ENCODE results near the gene CDK14. TPM values are rescaled to one million over a fixed set of nuclear protein-coding genes. Genes with fewer than 3 reads are reported as not detected.

The CDK14 gene
- total RNA-seq, 4 donors from 2014 or later = 0.18 to 74.3 (median 7.3) TPM

DNA sequence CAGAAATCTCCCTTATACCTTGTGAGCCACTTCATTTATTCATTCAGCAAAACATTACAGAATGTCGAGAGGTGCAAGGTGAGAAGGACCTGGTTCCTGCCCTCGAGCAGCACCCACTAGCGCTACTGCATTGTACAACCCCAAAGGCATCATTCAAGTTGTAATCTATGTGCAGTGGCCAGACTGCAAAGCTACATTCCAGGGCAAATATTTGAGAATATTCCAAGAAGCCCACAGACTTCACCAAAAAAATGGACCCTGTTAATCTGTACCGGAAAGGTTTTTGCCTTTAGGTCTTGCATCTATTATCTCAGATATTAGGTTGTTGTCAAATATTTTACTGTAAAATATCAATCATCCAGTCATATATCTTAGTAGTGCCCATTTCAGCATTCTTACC, 372.8 kb downstream of the CDK14 start:
- H3K9me3 ChIP-seq = peaks cover 0 to 2% (median 0%) of the 10 kb centered on the region in 4 donors
- H3K4me3 ChIP-seq = no peak overlapping the region
- TF ChIP-seq, protein P1, sequence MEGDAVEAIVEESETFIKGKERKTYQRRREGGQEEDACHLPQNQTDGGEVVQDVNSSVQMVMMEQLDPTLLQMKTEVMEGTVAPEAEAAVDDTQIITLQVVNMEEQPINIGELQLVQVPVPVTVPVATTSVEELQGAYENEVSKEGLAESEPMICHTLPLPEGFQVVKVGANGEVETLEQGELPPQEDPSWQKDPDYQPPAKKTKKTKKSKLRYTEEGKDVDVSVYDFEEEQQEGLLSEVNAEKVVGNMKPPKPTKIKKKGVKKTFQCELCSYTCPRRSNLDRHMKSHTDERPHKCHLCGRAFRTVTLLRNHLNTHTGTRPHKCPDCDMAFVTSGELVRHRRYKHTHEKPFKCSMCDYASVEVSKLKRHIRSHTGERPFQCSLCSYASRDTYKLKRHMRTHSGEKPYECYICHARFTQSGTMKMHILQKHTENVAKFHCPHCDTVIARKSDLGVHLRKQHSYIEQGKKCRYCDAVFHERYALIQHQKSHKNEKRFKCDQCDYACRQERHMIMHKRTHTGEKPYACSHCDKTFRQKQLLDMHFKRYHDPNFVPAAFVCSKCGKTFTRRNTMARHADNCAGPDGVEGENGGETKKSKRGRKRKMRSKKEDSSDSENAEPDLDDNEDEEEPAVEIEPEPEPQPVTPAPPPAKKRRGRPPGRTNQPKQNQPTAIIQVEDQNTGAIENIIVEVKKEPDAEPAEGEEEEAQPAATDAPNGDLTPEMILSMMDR (IDR thresholded peaks at IDR 0.05) = no peak
- no peak for TF ChIP-seq POLR2A (IDR thresholded peaks at IDR 0.05)
- H3K4me1 ChIP-seq = no peaks in the 10 kb centered on the region
- no peak for DNase-seq
- H3K27me3 ChIP-seq = no peaks in the 10 kb centered on the region
- H3K36me3 ChIP-seq = no peaks in the 10 kb centered on the region
- no peak overlapping the region for H3K27ac ChIP-seq

DNA sequence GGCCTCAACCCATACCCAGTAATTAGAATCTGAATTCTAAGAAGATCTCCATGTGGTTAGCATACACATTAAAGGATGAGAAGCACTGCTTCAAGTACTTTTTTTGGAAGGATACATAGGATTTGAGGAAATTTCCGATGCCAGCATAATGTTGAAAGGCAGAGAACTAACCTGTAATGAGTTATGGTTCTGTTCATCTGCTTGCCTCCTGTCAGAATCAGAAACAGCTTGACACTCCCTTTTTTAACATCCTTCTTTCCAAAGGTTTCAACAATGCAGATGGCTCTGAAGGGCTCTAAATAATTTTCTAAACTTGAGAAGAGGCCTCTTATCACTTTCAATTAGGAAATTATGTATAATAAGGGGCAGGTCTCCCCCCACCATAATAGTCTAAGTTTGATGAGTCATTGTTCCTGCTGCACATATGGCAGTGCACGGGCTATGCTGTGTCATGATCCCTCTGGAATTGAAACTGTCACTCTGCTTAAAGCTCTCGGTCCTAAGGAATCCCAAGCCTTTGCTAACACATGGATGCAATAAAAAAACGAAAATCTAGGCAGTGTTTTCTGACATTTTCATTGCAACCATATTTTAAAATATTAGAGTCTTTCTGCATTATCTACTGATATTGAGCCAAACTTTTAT, 376.9 kb downstream of the CDK14 start:
- no peaks in the 10 kb centered on the region for H3K4me1 ChIP-seq
- DNase-seq = no peak
- H3K4me3 ChIP-seq = no peak overlapping the region
- TF ChIP-seq, protein P1 (IDR thresholded peaks at IDR 0.05) = no peak
- no peak for TF ChIP-seq POLR2A (IDR thresholded peaks at IDR 0.05)
- H3K36me3 ChIP-seq = peaks cover 0 to 4% (median 0%) of the 10 kb centered on the region in 3 donors
- H3K9me3 ChIP-seq = peaks cover 0 to 3% (median 0%) of the 10 kb centered on the region in 4 donors
- H3K27me3 ChIP-seq = no peaks in the 10 kb centered on the region
- no peak overlapping the region for H3K27ac ChIP-seq

DNA sequence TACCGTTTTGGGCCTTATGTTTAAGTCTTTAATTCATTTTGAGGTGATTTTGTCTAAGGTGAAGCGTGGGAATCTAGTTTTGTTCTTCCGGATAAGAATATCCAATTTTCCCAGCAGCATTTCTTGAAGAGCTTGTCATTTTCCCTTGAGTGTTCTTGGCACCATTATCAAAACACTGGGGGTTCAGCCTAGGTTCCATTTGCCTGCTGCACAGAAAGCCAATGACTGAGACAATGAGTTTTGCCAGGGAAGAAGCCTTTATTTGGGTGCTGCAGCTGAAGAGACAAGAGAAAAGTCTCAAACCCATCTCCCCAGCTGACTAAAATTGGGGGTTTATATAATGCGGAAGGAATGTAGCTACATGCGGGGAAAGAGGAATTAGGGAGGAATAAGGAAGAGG, 380.9 kb downstream of the CDK14 start:
- TF ChIP-seq, protein P1 (IDR thresholded peaks at IDR 0.05) = no peak
- TF ChIP-seq POLR2A (IDR thresholded peaks at IDR 0.05) = no peak
- Histone ChIP-seq H3K9me3 (peaks cover 0 to 3% (median 0%) of the 10 kb centered on the region in 4 donors), H3K4me3 (no peak overlapping the region), H3K36me3 (peaks cover 0 to 4% (median 0%) of the 10 kb centered on the region in 3 donors), H3K4me1 (no peaks in the 10 kb centered on the region), H3K27ac (no peak overlapping the region), H3K27me3 (no peaks in the 10 kb centered on the region)
- DNase-seq = no peak

DNA sequence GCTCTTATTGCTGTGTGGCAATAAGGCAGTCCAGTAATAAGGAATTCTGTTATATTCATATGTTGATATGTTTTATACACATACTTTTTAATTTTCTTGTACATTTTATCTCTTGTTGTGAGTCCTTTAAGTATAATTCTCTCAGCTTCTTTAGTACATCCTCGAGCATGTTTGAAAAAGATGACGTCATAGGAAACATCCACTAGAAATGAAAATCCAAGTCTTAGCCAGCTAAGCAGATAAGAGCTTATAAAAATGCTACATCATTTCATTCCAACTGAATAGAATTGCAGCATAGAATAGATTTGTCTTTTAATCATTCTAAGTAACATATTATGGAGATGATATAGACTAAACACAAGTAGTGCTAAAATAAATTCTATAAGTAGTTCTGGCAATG, 384.4 kb downstream of the CDK14 start:
- Histone ChIP-seq H3K36me3 (peaks cover 0 to 4% (median 0%) of the 10 kb centered on the region in 3 donors), H3K9me3 (no peaks in the 10 kb centered on the region), H3K27ac (no peak overlapping the region), H3K4me3 (no peak overlapping the region), H3K4me1 (no peaks in the 10 kb centered on the region), H3K27me3 (no peaks in the 10 kb centered on the region)
- TF ChIP-seq POLR2A (IDR thresholded peaks at IDR 0.05) = no peak
- TF ChIP-seq, protein P1 (IDR thresholded peaks at IDR 0.05) = no peak
- DNase-seq = no peak

DNA sequence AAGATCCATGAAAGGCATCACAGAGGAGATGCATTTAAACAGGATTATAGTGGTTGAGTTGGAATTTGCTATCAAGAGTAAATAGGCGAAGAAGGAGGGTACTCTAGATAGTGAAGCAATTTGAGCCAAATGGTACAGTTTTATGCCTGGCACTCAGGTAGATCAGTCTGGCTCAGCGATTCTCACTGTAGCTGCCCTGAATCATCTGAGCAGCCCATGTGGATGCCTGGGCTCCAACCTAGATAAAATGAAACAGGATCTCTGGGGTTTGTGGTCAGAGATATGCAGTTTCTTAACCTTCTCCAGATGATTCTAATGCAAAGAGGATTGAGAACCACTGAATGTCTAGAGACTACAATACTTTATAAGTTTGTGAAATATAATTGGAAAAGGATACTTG, 386.1 kb downstream of the CDK14 start:
- Histone ChIP-seq H3K27me3 (no peaks in the 10 kb centered on the region), H3K36me3 (no peaks in the 10 kb centered on the region), H3K27ac (no peak overlapping the region), H3K9me3 (no peaks in the 10 kb centered on the region), H3K4me3 (no peak overlapping the region), H3K4me1 (no peaks in the 10 kb centered on the region)
- no peak for TF ChIP-seq POLR2A (IDR thresholded peaks at IDR 0.05)
- TF ChIP-seq, protein P1 (IDR thresholded peaks at IDR 0.05) = no peak
- no peak for DNase-seq
